Large intestine (tissue), 3 donors: ENCODE results near the gene MAMDC2. TPM values are rescaled to one million over a fixed set of nuclear protein-coding genes. Genes with fewer than 3 reads are reported as not detected.
"Not testable (repeated sequence)": the region's sequence is repeated elsewhere in the genome, so short reads cannot be mapped to it uniquely, and the experiment has no call there.

Source experiments
- DNase-seq, 2 donors: peaks; one replicate each; pipeline versions ENCODE4 v3.0.0 to v3.0.0-alpha.2; 2013
- H3K27ac ChIP-seq: one replicate; pipeline ENCODE4 v1.5.1; 2013; ENCODE audit warnings: low read length
- H3K27me3 ChIP-seq: 2 replicates; pipeline ENCODE4 v1.6.1; 2013; ENCODE audit warnings: low read length; ENCODE audit not compliant: control insufficient read depth, insufficient read depth
- H3K36me3 ChIP-seq: 2 replicates; pipeline ENCODE4 v1.6.1; 2013; ENCODE audit warnings: low read length; ENCODE audit not compliant: control insufficient read depth, insufficient read depth
- H3K4me1 ChIP-seq: one replicate; pipeline ENCODE4 v1.6.1; 2013; ENCODE audit warnings: low read length; ENCODE audit not compliant: control insufficient read depth, insufficient read depth
- H3K4me3 ChIP-seq: one replicate; pipeline ENCODE4 v1.5.1; 2013; ENCODE audit warnings: low read length
- H3K9me3 ChIP-seq: one replicate; pipeline ENCODE4 v1.6.1; 2013; ENCODE audit warnings: mild to moderate bottlenecking, low read depth, low read length, moderate library complexity; ENCODE audit not compliant: control insufficient read depth
- WGBS: methylation state at CpG from one replicate; pipeline ENCODE4 v1.1.5; 2013; ENCODE audit warnings: low lambda C conversion rate; ENCODE audit not compliant: insufficient coverage; 5-methylcytosine and 5-hydroxymethylcytosine counted together
- polyA plus RNA-seq: library from polyadenylated mRNA; unstranded; fragments of 120-200 nt; gene quantifications from one replicate; pipeline ENCODE4 v1.2.1, GENCODE V29; 2013

MAMDC2 gene
- polyA plus RNA-seq, 1 donor: 7.9 TPM

GRCh38 chr9:70035691-70036090 lies 8.0 kb upstream of the MAMDC2 start:
- Histone ChIP-seq H3K4me1 (no peaks in the 10 kb centered on the region), H3K27me3 (no peaks in the 10 kb centered on the region), H3K27ac (no peak overlapping the region), H3K36me3 (no peaks in the 10 kb centered on the region), H3K4me3 (no peak overlapping the region), H3K9me3 (peaks cover 6% of the 10 kb centered on the region)
- DNase-seq: no peak
- no CpG with 5 or more reads among the region's 3 CpGs for WGBS

- WGBS: no CpG with 5 or more reads among the region's 6 CpGs
- no peaks in the 10 kb centered on the region for H3K4me1 ChIP-seq
- H3K27me3 ChIP-seq: no peaks in the 10 kb centered on the region
- no peak for DNase-seq
- no peak overlapping the region for H3K27ac ChIP-seq
- H3K9me3 ChIP-seq: peaks cover 6% of the 10 kb centered on the region
- H3K36me3 ChIP-seq: no peaks in the 10 kb centered on the region
- no peak overlapping the region for H3K4me3 ChIP-seq
These were observed 7.0 kb upstream of the MAMDC2 start for GRCh38 chr9:70036641-70037040.

- not testable (repeated sequence) for H3K4me1 ChIP-seq, H3K9me3 ChIP-seq, H3K36me3 ChIP-seq, H3K4me3 ChIP-seq, DNase-seq, H3K27ac ChIP-seq
- 90% methylated on average over 4 of the region's 4 CpGs for WGBS
- H3K27me3 ChIP-seq: peaks cover 13% of the 10 kb centered on the region
These were observed 5.5 kb upstream of the MAMDC2 start for GRCh38 chr9:70038171-70038621.

- Histone ChIP-seq H3K27me3 (peaks cover 34% of the 10 kb centered on the region), H3K36me3 (no peaks in the 10 kb centered on the region), H3K4me3 (no peak overlapping the region), H3K27ac (no peak overlapping the region), H3K4me1 (no peaks in the 10 kb centered on the region), H3K9me3 (peaks cover 11% of the 10 kb centered on the region)
- DNase-seq: no peak
- WGBS: no CpG with 5 or more reads among the region's 3 CpGs
These were observed 3.2 kb upstream of the MAMDC2 start for GRCh38 chr9:70040376-70040903.

- H3K9me3 ChIP-seq: peaks cover 11% of the 10 kb centered on the region
- no peaks in the 10 kb centered on the region for H3K36me3 ChIP-seq
- H3K4me1 ChIP-seq: no peaks in the 10 kb centered on the region
- WGBS: 87% methylated on average over 4 of the region's 15 CpGs
- no peak for DNase-seq
- H3K4me3 ChIP-seq: no peak overlapping the region
- no peak overlapping the region for H3K27ac ChIP-seq
- peaks cover 46% of the 10 kb centered on the region for H3K27me3 ChIP-seq
These were observed 1.0 kb upstream of the MAMDC2 start for GRCh38 chr9:70042461-70043215.

GRCh38 chr9:70043285-70043684 lies 363 bp upstream of the MAMDC2 start:
- no CpG with 5 or more reads among the region's 7 CpGs for WGBS
- no peak for DNase-seq

GRCh38 chr9:70044490-70045307 lies 1.1 kb downstream of the MAMDC2 start:
- no CpG with 5 or more reads among the region's 26 CpGs for WGBS
- Histone ChIP-seq H3K9me3 (peaks cover 5% of the 10 kb centered on the region), H3K27me3 (peaks cover 46% of the 10 kb centered on the region), H3K4me1 (no peaks in the 10 kb centered on the region), H3K4me3 (peak overlapping the region; percentile 40), H3K27ac (no peak overlapping the region), H3K36me3 (no peaks in the 10 kb centered on the region)
- DNase-seq: peak in 1 of 2 donors; percentile 9

More at GRCh38 chr9:70043285-70043684, 363 bp upstream of the MAMDC2 start:
- H3K36me3 ChIP-seq: no peaks in the 10 kb centered on the region
- peaks cover 8% of the 10 kb centered on the region for H3K9me3 ChIP-seq
- H3K4me3 ChIP-seq: peak overlapping the region; percentile 40
- no peaks in the 10 kb centered on the region for H3K4me1 ChIP-seq
- peak overlapping the region; percentile 3 for H3K27ac ChIP-seq
- peaks cover 46% of the 10 kb centered on the region for H3K27me3 ChIP-seq

GRCh38 chr9:70045452-70045851 lies 1.8 kb downstream of the MAMDC2 start:
- Histone ChIP-seq H3K36me3 (no peaks in the 10 kb centered on the region), H3K27me3 (peaks cover 46% of the 10 kb centered on the region), H3K27ac (no peak overlapping the region), H3K4me1 (no peaks in the 10 kb centered on the region), H3K9me3 (peaks cover 5% of the 10 kb centered on the region), H3K4me3 (no peak overlapping the region)
- no CpG with 5 or more reads among the region's 4 CpGs for WGBS
- no peak for DNase-seq

GRCh38 chr9:70046274-70047070 lies 2.8 kb downstream of the MAMDC2 start:
- peaks cover 5% of the 10 kb centered on the region for H3K9me3 ChIP-seq
- peaks cover 46% of the 10 kb centered on the region for H3K27me3 ChIP-seq
- no CpG with 5 or more reads among the region's 7 CpGs for WGBS
- no peaks in the 10 kb centered on the region for H3K4me1 ChIP-seq
- H3K36me3 ChIP-seq: no peaks in the 10 kb centered on the region
- H3K27ac ChIP-seq: no peak overlapping the region
- no peak for DNase-seq
- no peak overlapping the region for H3K4me3 ChIP-seq

GRCh38 chr9:70049236-70049635 lies 5.6 kb downstream of the MAMDC2 start:
- no peaks in the 10 kb centered on the region for H3K36me3 ChIP-seq
- peaks cover 2% of the 10 kb centered on the region for H3K9me3 ChIP-seq
- peaks cover 23% of the 10 kb centered on the region for H3K27me3 ChIP-seq
- peak overlapping the region; percentile 21 for H3K27ac ChIP-seq
- peak in 1 of 2 donors; percentile 14 for DNase-seq
- H3K4me1 ChIP-seq: no peaks in the 10 kb centered on the region
- 50% methylated on average over 1 of the region's 4 CpGs for WGBS
- no peak overlapping the region for H3K4me3 ChIP-seq
